Measurements from ENCODE around the gene OR2AT4.
"Not testable (repeated sequence)": the region's sequence is repeated elsewhere in the genome, so short reads cannot be mapped to it uniquely, and the experiment has no call there.

The OR2AT4 gene

GRCh38 chr11:75101424-75102128, 4.9 kb upstream of the OR2AT4 start:
- no peak for DNase-seq

GRCh38 chr11:75100314-75100713, 3.6 kb upstream of the OR2AT4 start:
- peak; percentile 3 for DNase-seq

GRCh38 chr11:75099635-75100034, 3.0 kb upstream of the OR2AT4 start:
- no peak for DNase-seq

GRCh38 chr11:75098835-75099439, 2.3 kb upstream of the OR2AT4 start:
- not testable (repeated sequence) for DNase-seq

DNA sequence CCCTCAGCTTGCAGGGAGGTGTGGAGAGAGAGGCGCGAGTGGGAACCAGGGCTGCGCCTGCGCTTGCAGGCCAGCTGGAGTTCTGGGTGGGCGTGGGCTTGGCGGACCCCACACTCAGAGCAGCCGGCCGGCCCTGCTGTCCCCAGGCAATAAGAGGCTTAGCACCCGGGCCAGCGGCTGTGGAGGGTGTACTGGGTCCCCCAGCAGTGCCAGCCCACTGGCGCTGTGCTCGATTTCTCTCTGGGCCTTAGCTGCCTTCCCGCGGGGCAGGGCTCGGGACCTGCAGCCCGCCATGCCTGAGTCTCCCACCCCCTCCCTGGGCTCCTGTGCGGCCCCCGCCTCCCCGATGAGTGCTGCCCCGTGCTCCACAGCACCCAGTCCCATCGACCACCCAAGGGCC, 1.5 kb upstream of the OR2AT4 start:
- DNase-seq: not testable (repeated sequence)

DNA sequence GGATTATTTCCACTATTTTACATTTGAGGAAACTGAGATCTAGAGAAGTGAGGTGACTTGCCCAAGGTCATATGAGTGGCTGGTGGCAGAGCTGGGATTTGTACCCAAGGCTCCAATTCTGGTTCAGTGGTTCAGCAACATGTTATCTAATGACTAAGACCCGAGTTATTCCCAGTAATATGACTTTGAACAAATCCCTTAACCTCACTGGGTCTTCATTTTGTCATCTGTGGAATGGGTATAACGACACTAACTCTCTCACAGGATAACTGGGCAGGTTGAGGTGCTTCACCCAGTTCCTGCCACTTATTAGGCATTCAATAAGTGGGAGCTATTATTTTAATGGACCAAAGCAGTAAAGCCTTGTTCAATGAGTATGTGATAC, 489 bp upstream of the OR2AT4 start:
- no peak for DNase-seq

- not testable (repeated sequence) for DNase-seq
These were observed 2.3 kb downstream of the OR2AT4 start for GRCh38 chr11:75094382-75094781.

DNA sequence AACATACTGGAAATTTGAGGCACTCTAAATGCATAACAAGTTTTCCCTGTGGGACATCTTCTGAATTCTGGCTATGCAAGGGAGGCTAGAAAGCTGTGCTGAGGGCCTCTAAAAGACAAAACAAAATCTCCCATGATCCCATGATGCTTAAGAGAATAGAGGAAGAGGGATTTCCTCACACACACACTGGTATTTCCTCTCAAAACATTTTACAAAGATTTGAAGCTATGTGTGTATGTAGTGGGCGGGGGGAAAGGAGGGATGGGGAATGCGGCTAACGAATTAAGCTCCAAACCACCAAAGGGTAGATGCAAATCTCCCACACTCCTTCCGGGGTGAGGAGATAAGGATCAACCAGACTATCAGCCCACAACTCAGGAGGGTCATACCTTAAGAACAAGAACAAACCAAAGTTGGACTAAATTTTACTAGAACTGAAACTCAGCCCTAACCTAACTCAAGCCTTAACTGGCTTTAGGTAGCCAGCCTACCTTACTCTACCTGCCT, 6.0 kb downstream of the OR2AT4 start:
- DNase-seq: no peak

- no peak for DNase-seq
These were observed 9.1 kb downstream of the OR2AT4 start for GRCh38 chr11:75087319-75088305.

- no peak for DNase-seq
These were observed 11.8 kb downstream of the OR2AT4 start for GRCh38 chr11:75084883-75085282.

DNA sequence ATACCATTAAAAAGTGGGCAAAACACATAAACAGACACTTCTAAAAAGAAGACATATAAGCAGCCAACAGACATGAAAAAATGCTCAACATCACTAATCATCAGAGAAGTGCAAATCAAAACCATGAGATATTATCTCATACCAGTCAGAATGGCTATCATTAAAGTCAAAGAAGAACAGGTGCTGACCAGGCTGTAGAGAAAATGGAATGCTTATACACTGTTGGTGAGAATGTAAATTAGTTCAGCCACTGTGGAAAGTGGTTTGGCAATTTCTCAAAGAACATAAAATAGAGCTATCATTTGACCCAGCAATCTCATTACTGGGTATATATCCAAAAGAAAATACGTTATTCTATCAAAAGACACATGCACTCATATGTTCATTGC, 13.5 kb downstream of the OR2AT4 start:
- DNase-seq: no peak

DNA sequence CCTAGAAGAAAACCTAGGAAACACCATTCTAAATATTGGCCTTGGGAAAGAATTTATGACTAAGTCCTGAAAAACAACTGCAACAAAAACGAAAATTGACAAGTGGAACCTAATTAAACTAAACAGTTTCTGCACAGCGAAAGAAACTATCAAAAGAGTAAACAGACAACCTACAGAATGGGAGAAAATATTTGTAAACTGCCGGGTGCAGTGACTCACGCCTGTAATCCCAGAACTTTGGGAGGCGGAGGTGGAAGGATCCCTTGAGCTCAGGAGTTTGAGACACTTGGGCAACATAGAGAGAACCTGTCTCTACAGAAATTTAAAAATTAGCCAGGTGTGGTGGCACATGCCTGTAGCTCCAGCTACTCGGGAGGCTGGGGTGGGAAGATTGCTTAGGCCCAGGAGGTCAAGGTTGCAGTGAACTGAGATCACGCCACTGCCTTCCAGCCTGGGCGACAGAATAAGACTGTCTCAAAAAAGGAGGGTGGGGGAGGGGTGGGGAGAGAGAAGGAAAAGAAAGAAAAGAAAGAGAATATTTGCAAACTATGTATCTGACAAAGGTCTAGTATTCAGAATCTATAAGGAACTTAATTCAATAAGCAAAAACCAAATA, 14.0 kb downstream of the OR2AT4 start:
- no peak for DNase-seq

- DNase-seq: no peak
These were observed 17.1 kb downstream of the OR2AT4 start for GRCh38 chr11:75079546-75079945.

- DNase-seq: no peak
These were observed 18.4 kb downstream of the OR2AT4 start for GRCh38 chr11:75078233-75078632.

DNA sequence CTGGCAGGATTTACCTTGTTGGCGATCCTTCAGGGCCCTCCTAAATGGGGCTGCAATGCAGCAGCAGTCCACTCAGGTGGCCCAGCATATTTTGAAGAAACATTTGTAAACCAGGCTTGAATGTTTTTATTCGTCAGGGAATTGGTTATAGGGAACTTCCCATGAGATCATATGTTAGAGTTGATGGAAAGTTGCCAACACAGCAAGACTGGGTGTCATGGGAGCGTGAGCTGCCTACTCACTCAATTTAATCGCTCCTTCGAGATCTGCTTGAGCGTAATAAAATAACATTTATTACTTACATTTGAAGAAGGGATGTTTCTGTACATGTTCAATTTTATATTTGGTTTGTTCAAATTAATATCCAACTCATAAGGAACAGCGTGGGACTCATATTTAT, 19.4 kb downstream of the OR2AT4 start:
- DNase-seq: no peak

- no peak for DNase-seq
These were observed 20.0 kb downstream of the OR2AT4 start for GRCh38 chr11:75076671-75077070.

DNA sequence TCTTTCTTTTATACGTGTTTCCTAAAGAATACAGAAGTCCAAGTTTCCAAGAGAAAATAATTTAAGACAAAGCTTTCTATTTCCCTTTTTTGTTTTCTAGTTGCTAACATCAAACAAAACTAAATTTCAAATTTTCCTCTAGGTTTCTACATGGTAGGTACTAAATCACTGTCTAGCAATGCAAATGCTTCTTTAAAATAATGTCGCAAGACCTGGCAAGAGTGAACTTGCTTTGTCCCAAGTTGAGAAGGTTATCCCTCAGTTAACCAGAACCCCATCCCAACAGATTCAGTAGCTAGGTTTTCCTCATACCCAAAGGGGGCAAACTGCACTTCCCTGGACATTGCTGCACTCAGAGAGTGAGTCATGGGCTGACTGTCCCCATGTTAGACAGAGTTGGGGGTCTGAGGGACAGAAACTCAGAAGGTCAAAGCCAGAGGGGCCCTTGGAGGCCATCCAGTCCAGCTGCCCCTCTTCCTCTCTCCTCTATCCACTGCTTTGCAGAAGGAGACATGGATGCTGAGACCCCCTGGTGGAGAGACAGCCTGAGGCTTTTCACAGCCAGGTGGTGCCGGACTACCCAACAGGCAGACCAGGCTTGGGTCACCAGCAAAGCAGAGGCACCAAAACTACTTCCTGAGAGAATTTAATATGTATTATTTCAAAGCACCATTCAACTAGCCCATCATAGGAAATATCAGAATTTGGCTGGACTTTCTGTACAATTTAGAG, 23.1 kb downstream of the OR2AT4 start:
- DNase-seq: no peak

DNA sequence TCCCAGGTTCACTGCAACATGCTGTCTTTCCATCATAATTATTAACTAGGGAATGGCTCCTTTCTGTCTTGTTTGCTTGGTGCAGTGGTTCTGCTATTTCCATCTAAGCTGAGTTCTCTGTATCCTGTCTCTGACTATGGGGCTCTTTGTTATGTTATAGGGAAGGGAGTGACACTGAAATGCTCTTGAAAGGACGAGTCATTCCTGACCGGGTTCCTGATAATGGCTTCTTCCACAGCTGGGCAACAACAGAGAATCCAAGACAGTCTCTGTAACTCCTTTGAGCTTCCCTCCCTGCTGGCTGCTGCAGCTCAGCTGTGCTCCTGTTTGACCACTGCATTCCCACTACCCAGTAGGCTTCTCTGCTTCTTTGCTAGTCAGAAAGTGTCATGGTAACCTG, 24.1 kb downstream of the OR2AT4 start:
- DNase-seq: no peak

- no peak for DNase-seq
These were observed 27.2 kb downstream of the OR2AT4 start for GRCh38 chr11:75069473-75069872.

DNA sequence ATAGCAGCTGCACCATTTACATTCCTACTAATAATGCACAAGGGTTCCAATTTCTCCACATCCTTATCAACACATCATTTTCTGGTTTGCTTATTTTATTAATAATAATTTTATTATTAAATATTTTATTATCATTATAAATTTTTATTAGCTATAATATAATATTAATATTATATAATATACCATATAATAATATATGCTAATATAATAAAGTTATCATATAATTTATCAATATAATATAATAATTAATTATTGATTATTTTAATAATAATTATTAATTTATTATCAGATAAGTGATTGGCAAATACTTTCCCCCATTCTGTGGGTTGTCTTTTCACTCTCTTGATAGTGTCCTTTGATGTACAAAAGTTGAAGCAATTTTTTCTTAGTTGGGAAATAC, 27.7 kb downstream of the OR2AT4 start:
- no peak for DNase-seq

GRCh38 chr11:75068559-75068958, 28.1 kb downstream of the OR2AT4 start:
- DNase-seq: no peak

DNA sequence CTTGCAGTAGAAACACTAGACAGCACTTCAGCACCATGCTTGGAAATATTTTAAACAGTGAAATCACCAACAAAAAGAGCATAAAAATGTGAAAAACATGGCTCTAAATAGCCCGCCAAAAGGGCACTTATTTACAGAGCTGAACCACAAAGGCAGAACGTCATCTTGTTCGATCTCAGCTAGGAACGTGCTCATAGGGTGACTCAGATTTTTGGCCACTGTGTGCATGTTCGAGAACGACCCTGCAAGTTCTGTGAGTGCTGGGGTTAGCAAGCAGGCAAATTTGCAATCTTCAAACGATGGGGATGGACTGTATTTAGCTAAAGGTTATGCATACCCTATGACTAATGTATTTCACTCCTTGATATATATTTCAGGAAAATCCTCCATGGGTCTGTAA, 30.6 kb downstream of the OR2AT4 start:
- DNase-seq: no peak

Data from stimulated activated CD4-positive, alpha-beta T cell treated with anti-CD3 and anti-CD28 coated beads, Interleukin-12 subunit alpha, Interleukin-12 subunit beta, amount 100 ng/mL, for 4 hours (primary cell).